GM19452 (cell line): Measurements from ENCODE around the gene PARM1.

ENCODE experiments used
- ATAC-seq: cut with Tn5 transposase; IDR thresholded peaks from one replicate; pipeline ENCODE4 v1.9.1; 2021; ENCODE audit not compliant: unreplicated experiment

PARM1 gene

GRCh38 chr4:74942251-74942917 is 9.5 kb downstream of the PARM1 start:
- ATAC-seq, result no peak

GRCh38 chr4:74942918-74943253 is 10.0 kb downstream of the PARM1 start:
- no peak for ATAC-seq

- no peak for ATAC-seq
Observed at GRCh38 chr4:74944354-74944793, 11.5 kb downstream of the PARM1 start.

- ATAC-seq, result no peak
Observed at GRCh38 chr4:74946196-74946595, 13.3 kb downstream of the PARM1 start.

GRCh38 chr4:74947798-74948197 is 14.9 kb downstream of the PARM1 start:
- ATAC-seq, result no peak

GRCh38 chr4:74948236-74948635 is 15.3 kb downstream of the PARM1 start:
- no peak for ATAC-seq

- ATAC-seq, result no peak
Observed at GRCh38 chr4:74950200-74950599, 17.3 kb downstream of the PARM1 start.

GRCh38 chr4:74950882-74951281 is 18.0 kb downstream of the PARM1 start:
- ATAC-seq, result no peak

GRCh38 chr4:74953647-74954046 is 20.7 kb downstream of the PARM1 start:
- ATAC-seq, result no peak

GRCh38 chr4:74958881-74959280 is 26.0 kb downstream of the PARM1 start:
- no peak for ATAC-seq

- no peak for ATAC-seq
Observed at GRCh38 chr4:74961230-74961629, 28.3 kb downstream of the PARM1 start.

- ATAC-seq, result peak; percentile 76
Observed at GRCh38 chr4:74962584-74962983, 29.7 kb downstream of the PARM1 start.

GRCh38 chr4:74964311-74964710 is 31.4 kb downstream of the PARM1 start:
- no peak for ATAC-seq

- ATAC-seq, result no peak
Observed at GRCh38 chr4:74967324-74967723, 34.4 kb downstream of the PARM1 start.

- ATAC-seq, result peak; percentile 63
Observed at GRCh38 chr4:74968456-74969164, 35.7 kb downstream of the PARM1 start.

GRCh38 chr4:74969507-74970474 is 36.9 kb downstream of the PARM1 start:
- ATAC-seq, result no peak

- ATAC-seq, result no peak
Observed at GRCh38 chr4:74970577-74970976, 37.7 kb downstream of the PARM1 start.

GRCh38 chr4:74971862-74972261 is 38.9 kb downstream of the PARM1 start:
- ATAC-seq, result no peak

- ATAC-seq, result no peak
Observed at GRCh38 chr4:74975082-74975481, 42.2 kb downstream of the PARM1 start.

- no peak for ATAC-seq
Observed at GRCh38 chr4:74975848-74976824, 43.2 kb downstream of the PARM1 start.
